ENCODE data around the gene GK.

GK gene

DNA sequence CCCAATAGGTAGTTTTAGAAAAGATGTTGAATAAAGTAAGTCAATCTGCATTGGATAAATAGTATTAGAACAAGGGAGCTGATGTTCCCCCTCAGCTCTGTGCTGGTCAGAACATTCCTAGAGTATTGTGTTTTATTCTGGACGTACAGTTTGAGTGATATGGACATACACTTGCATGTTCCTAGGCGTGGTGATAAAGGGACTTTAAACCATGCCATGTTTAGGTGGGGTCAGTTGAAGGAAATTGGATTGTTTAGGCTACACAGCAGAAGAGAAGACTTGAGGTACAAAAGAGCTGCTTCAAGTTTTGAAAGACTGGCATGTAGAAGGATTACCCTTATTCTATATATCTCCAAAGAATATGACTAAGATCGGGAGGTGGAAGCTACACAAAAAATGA lies 21.6 kb downstream of the GK start:
- Histone ChIP-seq H3K23ac (ENCODE audit: low read length) (no peak overlapping the region), H4K8ac (ENCODE audit: low read depth, low read length) (no peak overlapping the region), H3K36me3 (ENCODE audit: control insufficient read depth in 1 of 2, insufficient read depth in 2 of 2, low read length in 2 of 2) (no peaks in the 10 kb centered on the region), H2BK120ac (ENCODE audit: insufficient read depth, low read length, poor library complexity) (no peak overlapping the region), H2BK5ac (ENCODE audit: low read depth, low read length, poor library complexity) (no peak overlapping the region), H3K4me2 (ENCODE audit: low read length) (no peak overlapping the region), H4K91ac (ENCODE audit: low read depth, low read length) (no peak overlapping the region), H3K9me3 (ENCODE audit: insufficient read depth, low read depth, low read length) (no peaks in the 10 kb centered on the region), H4K12ac (ENCODE audit: low read depth, low read length) (no peak overlapping the region), H3K27me3 (ENCODE audit: insufficient read depth, low read length) (no peaks in the 10 kb centered on the region), H3K4me1 (ENCODE audit: control insufficient read depth in 1 of 2, insufficient read depth in 2 of 2, low read length in 2 of 2) (no peaks in the 10 kb centered on the region), H2BK12ac (ENCODE audit: low read length) (no peak overlapping the region), H3K18ac (ENCODE audit: low read length) (no peak overlapping the region), H3K14ac (ENCODE audit: low read length) (no peak overlapping the region), H3K27ac (ENCODE audit: low read depth, low read length) (no peak overlapping the region), H3K79me1 (ENCODE audit: low read length) (no peaks in the 10 kb centered on the region), H3K4me3 (ENCODE audit: low read depth, low read length) (no peak overlapping the region), H2AK5ac (ENCODE audit: low read length) (no peak overlapping the region), H3K4ac (ENCODE audit: low read depth, low read length) (no peak overlapping the region), H3K79me2 (ENCODE audit: control insufficient read depth, insufficient read depth, low read length, poor library complexity) (no peaks in the 10 kb centered on the region), H3K9ac (ENCODE audit: low read length) (no peak overlapping the region), H2AFZ (ENCODE audit: insufficient read depth, low read length, poor library complexity) (no peak overlapping the region)
- no peak for DNase-seq
- no CpG with 5 or more reads among the region's 3 CpGs for WGBS (ENCODE audit: extremely low coverage, insufficient coverage, insufficient read length)

- no peak overlapping the region for H3K4me3 ChIP-seq (ENCODE audit: low read depth, low read length)
- no peak overlapping the region for H3K27ac ChIP-seq (ENCODE audit: low read depth, low read length)
- no peak overlapping the region for H2AK5ac ChIP-seq (ENCODE audit: low read length)
- no peak overlapping the region for H3K9ac ChIP-seq (ENCODE audit: low read length)
- no peaks in the 10 kb centered on the region for H3K9me3 ChIP-seq (ENCODE audit: insufficient read depth, low read depth, low read length)
- H3K79me2 ChIP-seq (ENCODE audit: control insufficient read depth, insufficient read depth, low read length, poor library complexity), result no peaks in the 10 kb centered on the region
- H2BK5ac ChIP-seq (ENCODE audit: low read depth, low read length, poor library complexity), result no peak overlapping the region
- DNase-seq, result no peak
- H4K91ac ChIP-seq (ENCODE audit: low read depth, low read length), result no peak overlapping the region
- no peaks in the 10 kb centered on the region for H3K36me3 ChIP-seq (ENCODE audit: control insufficient read depth in 1 of 2, insufficient read depth in 2 of 2, low read length in 2 of 2)
- H3K4me2 ChIP-seq (ENCODE audit: low read length), result no peak overlapping the region
- H4K8ac ChIP-seq (ENCODE audit: low read depth, low read length), result no peak overlapping the region
- no peak overlapping the region for H3K14ac ChIP-seq (ENCODE audit: low read length)
- no peak overlapping the region for H2BK120ac ChIP-seq (ENCODE audit: insufficient read depth, low read length, poor library complexity)
- H3K4ac ChIP-seq (ENCODE audit: low read depth, low read length), result no peak overlapping the region
- H2BK12ac ChIP-seq (ENCODE audit: low read length), result no peak overlapping the region
- H4K12ac ChIP-seq (ENCODE audit: low read depth, low read length), result no peak overlapping the region
- no peaks in the 10 kb centered on the region for H3K79me1 ChIP-seq (ENCODE audit: low read length)
- H2AFZ ChIP-seq (ENCODE audit: insufficient read depth, low read length, poor library complexity), result no peak overlapping the region
- H3K4me1 ChIP-seq (ENCODE audit: control insufficient read depth in 1 of 2, insufficient read depth in 2 of 2, low read length in 2 of 2), result no peaks in the 10 kb centered on the region
- no CpG with 5 or more reads among the region's 6 CpGs for WGBS (ENCODE audit: extremely low coverage, insufficient coverage, insufficient read length)
- H3K18ac ChIP-seq (ENCODE audit: low read length), result no peak overlapping the region
- H3K27me3 ChIP-seq (ENCODE audit: insufficient read depth, low read length), result no peaks in the 10 kb centered on the region
- H3K23ac ChIP-seq (ENCODE audit: low read length), result no peak overlapping the region
Measured at GRCh38 chrX:30679369-30679768, 26.1 kb downstream of the GK start.

GRCh38 chrX:30680618-30681017 lies 27.4 kb downstream of the GK start:
- no CpG with 5 or more reads among the region's 1 CpG for WGBS (ENCODE audit: extremely low coverage, insufficient coverage, insufficient read length)
- H4K12ac ChIP-seq (ENCODE audit: low read depth, low read length), result no peak overlapping the region
- H2AK5ac ChIP-seq (ENCODE audit: low read length), result no peak overlapping the region
- no peaks in the 10 kb centered on the region for H3K27me3 ChIP-seq (ENCODE audit: insufficient read depth, low read length)
- H3K9me3 ChIP-seq (ENCODE audit: insufficient read depth, low read depth, low read length), result no peaks in the 10 kb centered on the region
- no peak overlapping the region for H2BK12ac ChIP-seq (ENCODE audit: low read length)
- no peak overlapping the region for H2BK120ac ChIP-seq (ENCODE audit: insufficient read depth, low read length, poor library complexity)
- no peak overlapping the region for H3K14ac ChIP-seq (ENCODE audit: low read length)
- no peak overlapping the region for H3K18ac ChIP-seq (ENCODE audit: low read length)
- H2AFZ ChIP-seq (ENCODE audit: insufficient read depth, low read length, poor library complexity), result no peak overlapping the region
- no peak overlapping the region for H4K91ac ChIP-seq (ENCODE audit: low read depth, low read length)
- no peak for DNase-seq
- no peak overlapping the region for H4K8ac ChIP-seq (ENCODE audit: low read depth, low read length)
- H3K4me2 ChIP-seq (ENCODE audit: low read length), result no peak overlapping the region
- H3K27ac ChIP-seq (ENCODE audit: low read depth, low read length), result no peak overlapping the region
- no peaks in the 10 kb centered on the region for H3K4me1 ChIP-seq (ENCODE audit: control insufficient read depth in 1 of 2, insufficient read depth in 2 of 2, low read length in 2 of 2)
- H3K36me3 ChIP-seq (ENCODE audit: control insufficient read depth in 1 of 2, insufficient read depth in 2 of 2, low read length in 2 of 2), result no peaks in the 10 kb centered on the region
- H3K79me1 ChIP-seq (ENCODE audit: low read length), result no peaks in the 10 kb centered on the region
- H3K4me3 ChIP-seq (ENCODE audit: low read depth, low read length), result no peak overlapping the region
- no peak overlapping the region for H3K23ac ChIP-seq (ENCODE audit: low read length)
- no peak overlapping the region for H3K9ac ChIP-seq (ENCODE audit: low read length)
- no peak overlapping the region for H3K4ac ChIP-seq (ENCODE audit: low read depth, low read length)
- no peak overlapping the region for H2BK5ac ChIP-seq (ENCODE audit: low read depth, low read length, poor library complexity)
- no peaks in the 10 kb centered on the region for H3K79me2 ChIP-seq (ENCODE audit: control insufficient read depth, insufficient read depth, low read length, poor library complexity)

DNA sequence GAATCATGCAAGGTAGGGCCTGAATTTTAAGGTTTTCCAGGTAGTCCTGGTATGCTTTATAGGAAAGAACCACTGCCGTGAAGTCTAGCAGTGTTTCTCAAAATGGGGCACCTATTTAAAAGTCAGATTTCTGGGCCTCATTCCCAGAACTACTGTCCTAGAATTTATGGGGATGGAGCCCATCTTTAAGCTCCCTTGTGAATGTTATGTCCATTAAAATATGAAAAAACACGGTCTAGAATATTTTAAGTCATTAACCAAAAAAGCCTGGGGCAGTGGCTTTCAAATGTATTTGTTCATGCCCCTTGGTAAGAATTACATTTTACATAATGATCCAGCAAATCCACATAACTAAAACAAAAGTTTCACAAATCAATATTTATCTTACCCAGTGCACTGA lies 35.4 kb downstream of the GK start:
- H3K27me3 ChIP-seq (ENCODE audit: insufficient read depth, low read length), result no peaks in the 10 kb centered on the region
- H2BK120ac ChIP-seq (ENCODE audit: insufficient read depth, low read length, poor library complexity), result no peak overlapping the region
- H3K79me2 ChIP-seq (ENCODE audit: control insufficient read depth, insufficient read depth, low read length, poor library complexity), result no peaks in the 10 kb centered on the region
- H3K27ac ChIP-seq (ENCODE audit: low read depth, low read length), result no peak overlapping the region
- no peaks in the 10 kb centered on the region for H3K9me3 ChIP-seq (ENCODE audit: insufficient read depth, low read depth, low read length)
- H3K18ac ChIP-seq (ENCODE audit: low read length), result no peak overlapping the region
- no peak overlapping the region for H4K12ac ChIP-seq (ENCODE audit: low read depth, low read length)
- H3K9ac ChIP-seq (ENCODE audit: low read length), result no peak overlapping the region
- no peak overlapping the region for H3K4me3 ChIP-seq (ENCODE audit: low read depth, low read length)
- no peak overlapping the region for H4K8ac ChIP-seq (ENCODE audit: low read depth, low read length)
- no peak overlapping the region for H3K4ac ChIP-seq (ENCODE audit: low read depth, low read length)
- H3K23ac ChIP-seq (ENCODE audit: low read length), result no peak overlapping the region
- no peaks in the 10 kb centered on the region for H3K4me1 ChIP-seq (ENCODE audit: control insufficient read depth in 1 of 2, insufficient read depth in 2 of 2, low read length in 2 of 2)
- no peaks in the 10 kb centered on the region for H3K79me1 ChIP-seq (ENCODE audit: low read length)
- DNase-seq, result no peak
- H3K36me3 ChIP-seq (ENCODE audit: control insufficient read depth in 1 of 2, insufficient read depth in 2 of 2, low read length in 2 of 2), result no peaks in the 10 kb centered on the region
- no peak overlapping the region for H4K91ac ChIP-seq (ENCODE audit: low read depth, low read length)
- no peak overlapping the region for H3K4me2 ChIP-seq (ENCODE audit: low read length)
- no CpG with 5 or more reads among the region's 2 CpGs for WGBS (ENCODE audit: extremely low coverage, insufficient coverage, insufficient read length)
- H2AFZ ChIP-seq (ENCODE audit: insufficient read depth, low read length, poor library complexity), result no peak overlapping the region
- H3K14ac ChIP-seq (ENCODE audit: low read length), result no peak overlapping the region
- no peak overlapping the region for H2BK12ac ChIP-seq (ENCODE audit: low read length)
- no peak overlapping the region for H2AK5ac ChIP-seq (ENCODE audit: low read length)
- H2BK5ac ChIP-seq (ENCODE audit: low read depth, low read length, poor library complexity), result no peak overlapping the region

DNA sequence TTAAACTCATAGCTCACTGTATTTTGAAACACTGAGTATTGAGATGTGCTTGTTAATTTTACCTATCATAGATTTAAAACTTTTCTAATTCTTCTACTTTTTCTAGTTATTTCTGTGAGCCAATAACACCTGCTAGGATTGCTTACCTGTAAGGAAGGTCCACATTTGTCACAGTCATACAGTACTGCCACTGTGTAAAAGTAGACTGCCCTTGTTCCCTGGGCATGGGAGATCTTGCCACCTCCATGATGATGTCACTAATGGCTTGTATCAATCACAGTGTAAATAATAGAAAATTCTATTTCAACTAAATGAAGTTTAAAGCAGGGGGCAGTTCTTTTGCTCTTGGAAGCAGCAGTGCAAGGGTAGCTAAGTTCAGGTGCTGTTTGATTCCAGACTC lies 35.9 kb downstream of the GK start:
- no peak overlapping the region for H3K4me3 ChIP-seq (ENCODE audit: low read depth, low read length)
- no peaks in the 10 kb centered on the region for H3K9me3 ChIP-seq (ENCODE audit: insufficient read depth, low read depth, low read length)
- no peaks in the 10 kb centered on the region for H3K36me3 ChIP-seq (ENCODE audit: control insufficient read depth in 1 of 2, insufficient read depth in 2 of 2, low read length in 2 of 2)
- H3K27me3 ChIP-seq (ENCODE audit: insufficient read depth, low read length), result no peaks in the 10 kb centered on the region
- no peak overlapping the region for H3K23ac ChIP-seq (ENCODE audit: low read length)
- H2BK120ac ChIP-seq (ENCODE audit: insufficient read depth, low read length, poor library complexity), result no peak overlapping the region
- H2BK12ac ChIP-seq (ENCODE audit: low read length), result no peak overlapping the region
- H3K79me1 ChIP-seq (ENCODE audit: low read length), result no peaks in the 10 kb centered on the region
- H3K4me2 ChIP-seq (ENCODE audit: low read length), result no peak overlapping the region
- no peak overlapping the region for H2AFZ ChIP-seq (ENCODE audit: insufficient read depth, low read length, poor library complexity)
- no peak overlapping the region for H3K18ac ChIP-seq (ENCODE audit: low read length)
- H3K27ac ChIP-seq (ENCODE audit: low read depth, low read length), result no peak overlapping the region
- H4K91ac ChIP-seq (ENCODE audit: low read depth, low read length), result no peak overlapping the region
- H3K4me1 ChIP-seq (ENCODE audit: control insufficient read depth in 1 of 2, insufficient read depth in 2 of 2, low read length in 2 of 2), result no peaks in the 10 kb centered on the region
- no peak overlapping the region for H3K14ac ChIP-seq (ENCODE audit: low read length)
- no peak overlapping the region for H4K8ac ChIP-seq (ENCODE audit: low read depth, low read length)
- H2AK5ac ChIP-seq (ENCODE audit: low read length), result no peak overlapping the region
- no peaks in the 10 kb centered on the region for H3K79me2 ChIP-seq (ENCODE audit: control insufficient read depth, insufficient read depth, low read length, poor library complexity)
- no peak overlapping the region for H3K4ac ChIP-seq (ENCODE audit: low read depth, low read length)
- no peak overlapping the region for H4K12ac ChIP-seq (ENCODE audit: low read depth, low read length)
- no peak overlapping the region for H3K9ac ChIP-seq (ENCODE audit: low read length)
- H2BK5ac ChIP-seq (ENCODE audit: low read depth, low read length, poor library complexity), result no peak overlapping the region
- DNase-seq, result no peak
